Aorta (tissue), 5 donors: ENCODE data around the gene RPTOR. TPM values are rescaled to one million over a fixed set of nuclear protein-coding genes. Genes with fewer than 3 reads are reported as not detected.
"Not testable (repeated sequence)": the region's sequence is repeated elsewhere in the genome, so short reads cannot be mapped to it uniquely, and the experiment has no call there.

Source experiments
- ATAC-seq: fragments of 200-7000 bp; cut with Tn5 transposase; one replicate; pipeline ENCODE4 v1.9.1; 2022; ENCODE audit warnings: moderate library complexity; ENCODE audit not compliant: low FRiP score
- DNase-seq, 2 donors: peaks; one replicate each; pipeline ENCODE4 v3.0.0-alpha.2; 2020
- H3K27ac ChIP-seq, 2 donors: one replicate each; pipeline ENCODE4 v1.5.1; 2013; ENCODE audit warnings: low read length in 2 of 2, mild to moderate bottlenecking in 2 of 2, moderate library complexity in 2 of 2, control low read depth in 1 of 2, inconsistent platforms in 1 of 2, low read depth in 1 of 2
- H3K27me3 ChIP-seq, 2 donors: one replicate each; pipeline ENCODE4 v1.6.1; 2013; ENCODE audit warnings: control low read depth in 1 of 2, low read length in 1 of 2, mild to moderate bottlenecking in 1 of 2, moderate library complexity in 1 of 2; ENCODE audit not compliant: insufficient read depth in 2 of 2, control insufficient read depth in 1 of 2
- H3K36me3 ChIP-seq, 2 donors: one replicate each; pipeline ENCODE4 v1.6.1; 2013; ENCODE audit warnings: control low read depth in 1 of 2, low read length in 1 of 2, mild to moderate bottlenecking in 1 of 2; ENCODE audit not compliant: insufficient read depth in 2 of 2, control insufficient read depth in 1 of 2
- H3K4me1 ChIP-seq, 2 donors: one replicate each; pipeline ENCODE4 v1.6.1; 2013; ENCODE audit warnings: low read length in 2 of 2, control low read depth in 1 of 2, mild to moderate bottlenecking in 1 of 2, moderate library complexity in 1 of 2; ENCODE audit not compliant: insufficient read depth in 2 of 2, control insufficient read depth in 1 of 2
- H3K4me3 ChIP-seq, 2 donors: one replicate each; pipeline ENCODE4 v1.5.1; 2013; ENCODE audit warnings: low read length in 2 of 2, control low read depth in 1 of 2, mild to moderate bottlenecking in 1 of 2
- H3K9me3 ChIP-seq: one replicate; pipeline ENCODE4 v1.6.1; 2013; ENCODE audit warnings: mild to moderate bottlenecking, low read length; ENCODE audit not compliant: control insufficient read depth
- WGBS, 2 donors: extraction: QIAGEN DNeasy Blood & Tissue Kit; methylation state at CpG; one replicate each; pipeline ENCODE4 v1.1.7; 2013; 5-methylcytosine and 5-hydroxymethylcytosine counted together
- intact Hi-C, 2 donors: fragments of 100-400 bp; cut with DNase I; formaldehyde crosslinking; loops; one replicate each; pipeline versions ENCODE4 v1.14.2 to v1.15.0; 2022
- polyA plus RNA-seq, 2 donors: library from polyadenylated mRNA; stranded (reverse); fragments of 200-250 nt; gene quantifications; one replicate each; pipeline ENCODE4 v1.2.3, GENCODE V29; 2013
- total RNA-seq, 2 donors: library from RNA; stranded (reverse); fragmentation: NEBNext Ultra II Directional; extraction: Animal tissue kit (Norgen Biotek cat#: 25700); gene quantifications; one replicate each; pipeline ENCODE4 v1.2.1, GENCODE V29; 2021
- donor health status: healthy with polysubstance abuse.
- donor health status: Bipolar disorder and iron deficiency.
- donor health status: DM: no; HTN: no; CAD: no.
- donor health status: DM: no; HTN: no; CAD: no.
- donor health status: DM: yes; HTN: yes; CAD: no.

RPTOR gene
- total and polyA plus RNA-seq, 4 donors = 2.1 to 31.4 (median 18.6) TPM

DNA sequence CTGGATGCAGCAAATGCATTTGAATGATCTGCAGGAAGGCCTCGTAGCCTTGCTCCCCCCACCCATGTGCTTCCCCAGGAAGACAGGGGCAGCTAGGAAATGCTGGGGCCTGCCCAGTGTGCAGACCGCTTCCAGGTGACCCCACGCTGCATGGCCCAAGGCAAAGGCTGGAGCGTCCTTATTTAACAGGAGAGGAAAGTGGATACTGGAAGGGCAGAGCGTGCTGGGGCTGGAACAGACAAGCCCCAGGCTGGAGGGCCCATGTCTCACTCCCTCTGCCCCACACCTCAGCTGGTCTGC, 42.1 kb upstream of the RPTOR start:
- DNase-seq = no peak
- Histone ChIP-seq H3K36me3 (no peaks in the 10 kb centered on the region), H3K4me3 (no peak overlapping the region), H3K27ac (no peak overlapping the region), H3K4me1 (no peaks in the 10 kb centered on the region), H3K9me3 (no peaks in the 10 kb centered on the region), H3K27me3 (no peaks in the 10 kb centered on the region)
- ATAC-seq = no peak
- WGBS, 2 donors = 86 to 89% methylated on average over 5 of the region's 5 CpGs
- intact Hi-C loops = no loop called here

- ATAC-seq (no peak), DNase-seq (no peak)
- Histone ChIP-seq H3K4me1 (no peaks in the 10 kb centered on the region), H3K9me3 (no peaks in the 10 kb centered on the region), H3K27me3 (no peaks in the 10 kb centered on the region), H3K36me3 (no peaks in the 10 kb centered on the region), H3K4me3 (no peak overlapping the region), H3K27ac (no peak overlapping the region)
- WGBS, 2 donors = 80 to 81% methylated on average over 2 of the region's 2 CpGs
- intact Hi-C loops = no loop called here
These were observed 41.6 kb upstream of the RPTOR start for GRCh38 chr17:80503031-80503430.

DNA sequence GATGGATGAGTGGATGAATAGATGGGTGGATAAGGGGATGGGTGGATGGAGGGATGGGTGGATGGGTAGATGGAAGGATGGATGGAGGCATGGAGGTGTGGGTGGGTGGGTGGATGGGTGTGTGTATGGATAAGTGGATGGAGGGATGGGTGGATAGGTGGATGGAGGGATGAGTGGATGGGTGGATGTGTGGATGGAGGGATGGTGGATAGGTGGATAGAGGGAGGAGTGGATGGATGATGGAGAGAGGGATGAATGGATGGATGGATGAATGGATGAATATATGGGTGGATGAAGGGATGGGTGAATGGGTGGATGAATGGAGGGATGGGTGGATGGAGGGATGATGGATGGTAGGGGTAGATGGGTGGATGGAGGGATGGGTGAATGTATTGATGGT, 40.7 kb upstream of the RPTOR start:
- H3K27ac ChIP-seq = no peak overlapping the region
- intact Hi-C loops = no loop called here
- no peaks in the 10 kb centered on the region for H3K36me3 ChIP-seq
- H3K4me1 ChIP-seq = no peaks in the 10 kb centered on the region
- DNase-seq = no peak
- no peak for ATAC-seq
- H3K27me3 ChIP-seq = no peaks in the 10 kb centered on the region
- H3K4me3 ChIP-seq = no peak overlapping the region
- H3K9me3 ChIP-seq = no peaks in the 10 kb centered on the region

- WGBS, 2 donors = 20 to 22% methylated on average over 8 of the region's 8 CpGs
- Histone ChIP-seq H3K27ac (no peak overlapping the region), H3K4me3 (no peak overlapping the region), H3K9me3 (no peaks in the 10 kb centered on the region), H3K27me3 (no peaks in the 10 kb centered on the region), H3K4me1 (no peaks in the 10 kb centered on the region), H3K36me3 (no peaks in the 10 kb centered on the region)
- ATAC-seq (no peak), DNase-seq (no peak)
- intact Hi-C loops = no loop called here
These were observed 39.8 kb upstream of the RPTOR start for GRCh38 chr17:80504686-80505413.

- H3K4me1 ChIP-seq, H3K36me3 ChIP-seq, H3K4me3 ChIP-seq, intact Hi-C loops, H3K9me3 ChIP-seq, ATAC-seq, H3K27me3 ChIP-seq, DNase-seq, H3K27ac ChIP-seq: not testable (repeated sequence)
- 47 to 56% methylated on average over 4 of the region's 4 CpGs for WGBS, 2 donors
These were observed 37.5 kb upstream of the RPTOR start for GRCh38 chr17:80507177-80507576.

DNA sequence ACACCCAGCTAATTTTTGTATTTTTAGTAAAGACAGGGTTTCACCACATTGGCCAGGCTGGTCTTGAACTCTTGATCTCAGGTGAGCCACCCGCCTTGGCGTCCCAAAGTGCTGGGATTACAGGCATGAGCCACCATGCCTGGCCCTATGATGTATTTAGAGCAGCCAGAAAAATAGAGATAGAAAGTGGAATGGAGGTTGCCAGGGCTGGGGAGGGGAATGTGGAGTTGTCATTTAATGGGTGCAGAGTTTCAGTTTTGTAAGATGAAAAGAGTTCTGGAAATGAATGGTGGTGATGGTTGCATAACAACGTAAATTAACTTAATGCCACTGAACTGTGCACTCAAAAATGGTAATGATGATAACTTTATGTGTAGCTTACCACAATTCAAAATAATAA, 36.7 kb upstream of the RPTOR start:
- intact Hi-C loops = no loop called here
- Histone ChIP-seq H3K4me3 (no peak overlapping the region), H3K4me1 (no peaks in the 10 kb centered on the region), H3K9me3 (no peaks in the 10 kb centered on the region), H3K27me3 (no peaks in the 10 kb centered on the region), H3K36me3 (no peaks in the 10 kb centered on the region), H3K27ac (no peak overlapping the region)
- DNase-seq = no peak
- no peak for ATAC-seq
- WGBS, 2 donors = 82 to 86% methylated on average over 3 of the region's 3 CpGs

- no peak overlapping the region for H3K4me3 ChIP-seq
- H3K4me1 ChIP-seq = no peaks in the 10 kb centered on the region
- no peaks in the 10 kb centered on the region for H3K27me3 ChIP-seq
- H3K9me3 ChIP-seq = no peaks in the 10 kb centered on the region
- intact Hi-C loops = no loop called here
- no peaks in the 10 kb centered on the region for H3K36me3 ChIP-seq
- ATAC-seq (no peak), DNase-seq (no peak)
- 72% methylated on average over 8 of the region's 8 CpGs for WGBS, 2 donors
- H3K27ac ChIP-seq = no peak overlapping the region
These were observed 35.3 kb upstream of the RPTOR start for GRCh38 chr17:80509311-80509710.

- Histone ChIP-seq H3K27me3 (no peaks in the 10 kb centered on the region), H3K4me1 (no peaks in the 10 kb centered on the region), H3K36me3 (no peaks in the 10 kb centered on the region), H3K27ac (no peak overlapping the region), H3K9me3 (no peaks in the 10 kb centered on the region), H3K4me3 (no peak overlapping the region)
- WGBS, 2 donors = 82 to 90% methylated on average over 14 of the region's 14 CpGs
- intact Hi-C loops = no loop called here
- DNase-seq (no peak), ATAC-seq (no peak)
These were observed 34.5 kb upstream of the RPTOR start for GRCh38 chr17:80510132-80510531.

DNA sequence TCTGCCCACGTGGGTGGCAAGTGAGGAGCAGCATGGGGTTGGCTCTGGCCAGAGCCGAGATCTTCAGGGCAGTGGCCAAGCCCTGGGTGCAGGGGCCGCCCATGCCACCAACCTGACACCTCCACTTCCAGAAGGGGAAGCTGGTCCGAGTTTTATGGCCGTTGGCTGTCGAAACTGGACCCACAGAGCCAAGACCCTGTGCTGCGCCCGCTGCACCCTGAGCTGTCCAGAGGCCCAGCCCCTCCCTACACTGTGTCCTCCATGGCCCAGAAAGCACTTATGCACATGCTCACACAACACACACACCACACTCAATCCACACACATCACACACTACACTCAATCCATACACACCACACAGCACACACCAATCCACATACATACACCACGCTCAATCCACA, 33.9 kb upstream of the RPTOR start:
- DNase-seq = no peak

More for the DNA sequence above, 33.9 kb upstream of the RPTOR start:
- ATAC-seq = no peak
- no peaks in the 10 kb centered on the region for H3K4me1 ChIP-seq
- H3K36me3 ChIP-seq = no peaks in the 10 kb centered on the region
- no peaks in the 10 kb centered on the region for H3K27me3 ChIP-seq
- no peak overlapping the region for H3K27ac ChIP-seq
- no peak overlapping the region for H3K4me3 ChIP-seq
- WGBS, 2 donors = 70 to 76% methylated on average over 9 of the region's 9 CpGs
- intact Hi-C loops = no loop called here
- H3K9me3 ChIP-seq = no peaks in the 10 kb centered on the region
